HG02852 (cell line): ENCODE data around the gene PAX7.

Experiments used
- ATAC-seq: cut with Tn5 transposase; IDR thresholded peaks from one replicate; pipeline ENCODE4 v1.9.1; 2021; ENCODE audit warnings: mild to moderate bottlenecking, moderate library complexity; ENCODE audit not compliant: unreplicated experiment

The PAX7 gene

DNA sequence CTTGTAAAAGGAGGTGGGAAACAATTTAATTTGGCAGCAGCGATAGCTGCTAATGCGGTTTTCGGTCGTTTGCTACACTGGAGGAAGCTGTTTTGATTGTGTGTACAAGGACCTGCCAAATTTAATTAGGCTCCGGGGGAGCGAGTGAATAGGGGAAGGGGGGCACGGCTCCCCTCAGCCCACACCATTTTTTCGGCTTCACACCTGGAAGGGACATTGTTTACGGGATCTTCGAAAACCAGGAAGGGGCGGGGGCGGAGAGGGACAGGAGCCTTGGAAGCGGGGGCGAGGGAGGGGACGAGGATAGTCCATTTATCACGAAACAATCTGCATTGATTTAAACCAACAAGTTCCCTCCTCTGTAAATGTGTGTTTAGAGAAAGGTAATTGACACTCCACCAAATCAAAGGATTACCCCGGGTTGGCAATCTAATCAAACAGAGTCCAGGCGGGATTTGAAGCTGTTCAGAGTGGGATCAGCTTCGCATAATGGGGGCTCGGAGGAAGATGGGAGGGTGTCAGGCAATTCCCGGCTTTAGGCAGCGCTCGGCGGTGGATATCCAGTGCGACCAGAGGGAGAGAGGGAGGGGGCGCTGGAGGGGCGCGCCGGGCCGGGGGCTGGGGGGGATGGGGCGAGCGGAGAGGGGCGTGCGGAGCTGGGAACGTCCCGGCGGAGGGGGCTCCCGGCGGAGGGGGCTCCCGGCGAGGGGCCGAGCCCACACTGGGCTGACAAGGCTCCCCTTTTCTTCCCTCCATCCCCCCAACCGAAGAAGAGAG lies 9.8 kb downstream of the PAX7 start:
- no peak for ATAC-seq

DNA sequence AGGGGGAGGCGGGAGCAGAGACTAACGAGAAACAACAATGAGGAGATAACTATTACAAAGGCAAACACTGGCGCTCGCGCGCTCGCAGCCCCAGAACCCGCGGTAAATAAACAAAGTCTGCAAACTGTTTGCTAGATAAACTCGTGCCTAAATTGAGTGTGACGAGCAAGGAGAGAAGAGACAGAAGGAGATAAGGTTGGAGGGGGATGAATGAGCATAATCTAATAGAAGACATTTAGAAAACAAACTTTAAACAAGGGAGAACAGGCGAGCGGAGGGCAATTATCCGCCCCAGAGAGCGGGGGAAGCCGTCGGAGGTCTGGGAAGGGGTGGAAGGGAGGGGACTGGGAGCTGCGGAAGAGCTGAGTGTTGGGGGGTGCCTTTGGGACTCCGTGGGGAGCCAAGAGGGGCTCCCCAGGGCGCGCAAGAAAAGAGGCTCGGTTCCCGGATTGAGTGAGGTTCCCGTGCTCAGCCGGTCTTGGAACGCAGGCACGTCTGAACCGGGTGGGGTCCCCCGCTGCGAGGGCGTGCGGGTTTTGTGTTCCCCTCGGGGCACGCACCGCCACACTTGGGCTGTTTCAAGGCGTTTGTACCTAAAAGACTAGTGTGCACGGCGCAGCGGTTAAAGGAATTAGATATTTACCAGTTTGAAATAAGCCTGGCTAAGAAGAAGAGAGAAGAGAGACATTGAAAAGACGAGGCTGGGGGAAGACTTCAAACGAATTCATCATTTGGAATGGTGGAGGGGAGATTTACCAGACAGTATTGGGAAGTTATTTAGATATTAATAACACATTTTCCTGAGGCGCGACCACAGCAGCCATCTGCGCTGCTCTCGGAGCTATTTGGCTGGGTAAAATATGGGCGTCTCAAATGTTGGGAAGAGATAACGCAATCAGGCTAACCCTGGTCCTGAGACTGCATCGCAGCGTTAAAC lies 10.6 kb downstream of the PAX7 start:
- ATAC-seq = no peak

GRCh38 chr1:18642278-18643095 lies 11.8 kb downstream of the PAX7 start:
- no peak for ATAC-seq

GRCh38 chr1:18643154-18644012 lies 12.7 kb downstream of the PAX7 start:
- ATAC-seq = no peak

- no peak for ATAC-seq
Measured at GRCh38 chr1:18644013-18644399, 13.4 kb downstream of the PAX7 start.

- no peak for ATAC-seq
Measured at GRCh38 chr1:18644446-18644845, 13.8 kb downstream of the PAX7 start.

DNA sequence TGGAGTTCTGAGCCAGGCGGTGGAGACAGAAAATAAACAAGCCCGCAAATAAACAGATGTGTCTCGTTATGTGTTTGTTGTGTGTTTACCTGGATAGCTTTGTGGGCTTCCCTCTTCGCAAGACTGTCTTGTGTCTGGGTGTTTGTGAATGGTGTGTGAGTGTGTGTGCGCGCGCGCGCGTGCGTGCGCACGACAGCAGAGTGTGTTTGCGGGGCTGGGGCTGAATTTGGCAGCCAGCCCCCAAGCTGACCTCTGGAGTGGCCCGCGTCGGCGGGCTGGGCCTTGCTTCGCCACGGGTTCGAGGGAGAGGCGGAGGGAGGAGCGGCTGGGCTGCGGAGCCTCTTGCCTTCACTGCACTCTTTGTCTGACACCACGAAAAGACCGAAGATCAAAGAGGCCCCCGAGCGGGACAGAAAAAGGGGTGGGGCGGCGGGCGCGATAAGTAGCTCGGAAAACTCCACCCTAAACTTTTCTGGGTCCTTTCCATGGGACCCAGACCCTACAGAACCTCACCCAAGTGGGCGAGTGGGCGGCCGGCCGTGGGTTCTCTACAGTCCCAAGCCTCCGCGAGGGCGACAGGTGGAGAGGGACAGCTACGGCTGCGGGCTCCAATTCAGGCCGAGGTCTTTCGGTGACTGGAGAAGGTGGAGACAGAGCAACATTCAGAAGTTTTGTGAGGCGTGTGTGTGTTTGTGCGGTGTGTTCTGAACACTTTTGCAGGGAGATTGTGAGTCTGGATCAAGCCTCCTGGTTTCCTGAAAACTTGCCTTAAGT lies 14.5 kb downstream of the PAX7 start:
- no peak for ATAC-seq

- no peak for ATAC-seq
Measured at GRCh38 chr1:18645747-18646090, 15.1 kb downstream of the PAX7 start.

- ATAC-seq = no peak
Measured at GRCh38 chr1:18646091-18646785, 15.6 kb downstream of the PAX7 start.

DNA sequence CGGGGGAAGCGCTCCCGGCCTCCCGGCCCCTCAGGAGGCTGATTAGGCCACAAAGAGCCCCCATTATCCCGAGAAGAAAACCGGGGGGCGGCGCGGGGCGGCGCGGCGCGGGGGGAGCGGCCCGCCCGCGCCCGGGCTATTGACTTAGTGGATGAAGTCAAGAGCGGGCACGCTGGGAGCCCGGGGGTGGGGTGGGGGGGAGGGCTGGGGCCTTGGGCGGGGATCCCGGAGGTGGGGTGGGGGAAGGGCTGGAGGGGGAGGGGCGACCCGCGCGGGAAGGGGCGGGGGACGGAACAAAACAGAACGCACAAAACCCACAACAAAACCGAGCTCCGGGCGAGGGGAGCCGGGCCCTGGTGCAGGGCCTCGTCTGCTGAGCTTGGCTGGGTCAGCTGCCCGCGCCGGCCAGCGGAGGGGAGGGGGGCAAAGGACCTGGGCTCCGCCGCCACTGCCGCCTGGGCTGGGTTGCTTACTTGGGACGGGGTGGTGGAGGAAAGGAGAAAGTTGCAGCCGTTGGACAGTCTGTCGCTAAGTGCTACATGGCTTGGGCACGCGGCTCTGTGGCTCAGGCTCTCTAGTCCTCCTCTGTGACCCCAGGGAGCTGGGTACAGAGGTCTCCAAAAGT lies 16.3 kb downstream of the PAX7 start:
- ATAC-seq = no peak

GRCh38 chr1:18647681-18648214 lies 17.1 kb downstream of the PAX7 start:
- ATAC-seq = no peak

GRCh38 chr1:18649693-18650370 lies 19.2 kb downstream of the PAX7 start:
- no peak for ATAC-seq

DNA sequence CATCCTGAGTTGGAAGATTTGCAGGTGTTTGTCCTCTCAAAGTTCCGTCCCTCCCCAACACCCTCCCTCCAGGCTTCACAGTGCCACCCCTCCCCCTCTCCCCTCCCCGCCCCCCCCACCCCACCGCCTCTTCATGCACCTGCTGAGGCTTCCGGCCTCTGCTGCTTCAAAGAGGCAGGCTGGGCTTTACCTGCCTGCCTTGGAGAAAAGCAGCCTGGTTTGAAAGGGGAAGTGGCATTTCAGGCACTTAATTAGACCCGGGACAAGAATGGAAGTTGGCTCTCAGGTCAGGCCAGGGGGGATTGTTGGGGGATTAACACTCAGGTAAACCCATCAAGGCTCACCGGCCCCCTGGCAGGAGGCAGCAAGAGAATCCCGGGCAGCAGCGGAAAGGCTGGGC lies 21.1 kb downstream of the PAX7 start:
- no peak for ATAC-seq

DNA sequence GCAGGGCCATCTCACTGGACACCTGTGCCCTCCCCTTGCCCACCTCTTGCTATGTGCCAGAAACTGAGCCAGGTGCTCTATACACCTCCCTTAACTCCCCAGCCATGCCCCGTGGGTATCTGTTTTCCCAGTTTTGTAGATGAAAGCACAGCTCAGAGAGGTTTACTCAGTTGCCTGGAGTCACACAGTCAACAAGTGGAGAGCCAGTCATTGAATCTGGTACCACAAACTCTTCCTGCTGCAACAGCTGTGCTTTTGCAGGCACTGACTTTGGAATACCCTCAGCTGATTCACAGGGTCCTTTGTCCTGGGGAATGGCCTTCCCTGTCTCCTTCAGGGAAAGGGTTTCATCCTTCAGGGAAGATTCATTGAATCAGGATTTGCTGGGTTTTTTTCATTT lies 22.1 kb downstream of the PAX7 start:
- no peak for ATAC-seq

DNA sequence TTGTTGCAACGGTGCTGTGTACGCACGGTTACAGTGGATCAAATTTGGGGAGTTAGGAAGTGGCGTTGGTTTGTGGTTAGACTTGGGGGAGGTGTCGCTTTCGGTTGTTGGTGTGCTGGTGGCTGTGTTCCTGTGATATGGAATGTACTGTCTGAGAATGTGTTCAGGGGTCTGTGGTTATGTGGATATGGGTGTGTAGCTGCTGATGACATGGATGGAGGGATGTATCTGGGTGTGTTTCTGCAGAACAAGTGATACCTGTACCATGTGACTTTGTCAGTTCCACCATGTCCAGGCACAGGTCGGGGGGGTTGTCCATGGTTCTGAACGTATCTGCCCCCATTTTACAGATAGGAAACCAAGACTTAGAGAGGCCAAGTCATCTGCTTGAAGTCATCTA lies 22.7 kb downstream of the PAX7 start:
- ATAC-seq = no peak

GRCh38 chr1:18653916-18654315 lies 23.3 kb downstream of the PAX7 start:
- ATAC-seq = no peak

DNA sequence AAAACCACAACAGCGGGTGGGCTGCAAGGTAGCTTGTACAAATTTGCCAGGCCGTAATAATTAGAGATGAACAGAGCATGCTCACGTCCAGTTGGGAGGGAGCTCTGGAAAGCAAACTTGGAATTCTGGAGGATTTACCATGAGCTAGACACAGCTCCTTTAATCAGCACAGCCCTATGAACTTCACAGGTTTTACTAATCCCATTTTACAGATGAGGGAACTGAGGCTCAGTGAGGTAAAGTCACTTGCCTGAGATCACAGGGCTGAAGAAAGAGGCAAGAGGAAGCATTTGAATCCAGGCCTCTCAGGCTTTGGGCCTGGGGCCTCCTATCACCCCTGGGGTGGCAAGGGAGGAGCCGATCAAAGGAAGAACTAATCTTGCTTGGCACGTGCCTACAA lies 24.0 kb downstream of the PAX7 start:
- ATAC-seq = no peak
